H1 (cell line): ENCODE data around the gene ZNF560. TPM values are rescaled to one million over a fixed set of nuclear protein-coding genes. Genes with fewer than 3 reads are reported as not detected.

Source experiments
- USF2 ChIP-seq: IDR thresholded peaks from 2 replicates; pipeline ENCODE4 v1.6.1; 2011; ENCODE audit warnings: low read length, improper control_type of control experiment
- polyA plus RNA-seq, 7 experiments: library from polyadenylated mRNA; depleted of rRNA in 3 of 7; stranded (reverse) in 5 of 7; unstranded in 2 of 7; fragments of >200 nt in 5 of 7; fragments of 200-250 nt in 2 of 7; gene quantifications; 1 replicate in 5 of 7; 2 replicates in 1 of 7; 4 replicates in 1 of 7; pipeline versions ENCODE4 v1.2.1 to v1.2.3, GENCODE V29; 2011 to 2013; ENCODE audit warnings: missing spikeins in 2 of 7, mixed read lengths in 2 of 7
- total RNA-seq: library from RNA; stranded (reverse); fragmentation: NEBNext Ultra II Directional; extraction: Animal tissue kit (Norgen Biotek cat#: 25700); gene quantifications from 2 replicates; pipeline ENCODE4 v1.2.1, GENCODE V29; 2021

The ZNF560 gene
- total and polyA plus RNA-seq, 2 of the 8 experiments (the other 6 are each of a cell fraction or from before 2014, with no cell fraction given), result 0.02 TPM; not detected in 1

DNA sequence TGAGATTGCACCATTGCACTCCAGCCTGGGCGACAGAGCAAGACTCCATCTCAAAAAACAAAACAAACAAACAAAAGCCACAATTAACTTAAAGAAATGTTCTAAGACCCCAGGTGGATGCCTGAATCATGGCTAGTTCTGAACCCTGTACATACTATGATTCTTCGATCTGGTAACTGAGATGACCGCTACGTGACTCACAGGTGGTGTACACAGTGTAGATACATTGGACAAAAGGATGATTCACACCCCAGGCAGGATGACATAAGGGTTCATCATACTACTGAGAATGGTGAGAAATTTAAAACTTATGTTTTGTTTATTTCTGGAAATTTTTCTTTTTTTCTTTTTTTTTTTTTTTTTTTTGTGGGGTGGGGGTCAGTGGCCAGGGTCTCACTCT lies 33.5 kb upstream of the ZNF560 start (continued):
- TF ChIP-seq USF2, result no peak
